OCI-LY3 (cell line): Measurements from ENCODE around the gene ERGIC1.

Experiments used
- H2AFZ ChIP-seq: fragments of 200-600, 300-600 bp; shearing (Covaris generic); 2 replicates; pipeline ENCODE4 v1.6.0; 2014; ENCODE audit warnings: antibody characterized with exemption, low read depth, low read length
- H3K27ac ChIP-seq: fragments of 200-600, 300-600 bp; sonication (generic); 2 replicates; pipeline ENCODE4 v1.5.1; 2014; ENCODE audit warnings: mild to moderate bottlenecking, low read length, moderate library complexity, mixed read lengths
- H3K27me3 ChIP-seq: fragments of 200-600, 300-600 bp; sonication (generic); 2 replicates; pipeline ENCODE4 v1.6.1; 2014; ENCODE audit warnings: low read depth, low read length, mixed read lengths
- H3K36me3 ChIP-seq: fragments of 200-600, 300-600 bp; sonication (generic); replicated peaks from 2 replicates; pipeline ENCODE3; 2014; ENCODE audit warnings: low read depth, low read length, mixed read lengths
- H3K4me1 ChIP-seq: fragments of 300-600, 200-600 bp; sonication (generic); 2 replicates; pipeline ENCODE4 v1.6.1; 2014; ENCODE audit warnings: low read length, mixed read lengths
- H3K4me2 ChIP-seq: fragments of 200-600, 300-600 bp; sonication (generic); 2 replicates; pipeline ENCODE4 v1.6.1; 2014; ENCODE audit warnings: low read length, mixed read lengths
- H3K4me3 ChIP-seq: fragments of 300-600, 200-600 bp; sonication (generic); 2 replicates; pipeline ENCODE4 v1.5.1; 2014; ENCODE audit warnings: antibody characterized with exemption, mild to moderate bottlenecking, low read length, moderate library complexity
- H3K79me2 ChIP-seq: fragments of 300-600, 200-600 bp; shearing (Covaris generic); 2 replicates; pipeline ENCODE4 v1.6.1; 2014; ENCODE audit warnings: mild to moderate bottlenecking, low read length, mixed read lengths
- H3K9ac ChIP-seq: fragments of 300-600, 200-600 bp; shearing (Covaris generic); 2 replicates; pipeline ENCODE4 v1.6.0; 2014; ENCODE audit warnings: mild to moderate bottlenecking, low read length, moderate library complexity
- H3K9me3 ChIP-seq: fragments of 200-600, 300-600 bp; shearing (Covaris generic); 2 replicates; pipeline ENCODE4 v1.6.1; 2014; ENCODE audit warnings: low read length, mixed read lengths; ENCODE audit not compliant: insufficient read depth
- H4K20me1 ChIP-seq: fragments of 200-600, 300-600 bp; sonication (generic); 2 replicates; pipeline ENCODE4 v1.6.1; 2016; ENCODE audit warnings: low read length, mixed read lengths; ENCODE audit not compliant: insufficient read depth
- CTCF ChIP-seq: fragments of 200-600, 300-600 bp; sonication (generic); IDR thresholded peaks from 2 replicates; pipeline ENCODE4 v1.5.1; 2014; ENCODE audit warnings: antibody characterized with exemption, low read length, low read depth
- EZH2phosphoT487 ChIP-seq: fragments of 200-600 bp; shearing (Covaris generic); IDR thresholded peaks from 2 replicates; pipeline ENCODE4 v1.6.1; 2018; ENCODE audit warnings: antibody characterized with exemption, mixed run types, low read depth

The ERGIC1 gene

GRCh38 chr5:172873513-172873912 is 39.5 kb downstream of the ERGIC1 start:
- H3K4me3 ChIP-seq = no peak overlapping the region
- no peak overlapping the region for H2AFZ ChIP-seq
- no peak overlapping the region for H3K9ac ChIP-seq
- no peaks in the 10 kb centered on the region for H3K4me1 ChIP-seq
- H3K27me3 ChIP-seq = no peaks in the 10 kb centered on the region
- TF ChIP-seq EZH2phosphoT487 = no peak
- TF ChIP-seq CTCF = no peak
- no peaks in the 10 kb centered on the region for H3K36me3 ChIP-seq
- no peak overlapping the region for H3K4me2 ChIP-seq
- no peak overlapping the region for H3K27ac ChIP-seq
- no peaks in the 10 kb centered on the region for H3K9me3 ChIP-seq
- no peaks in the 10 kb centered on the region for H3K79me2 ChIP-seq
- H4K20me1 ChIP-seq = peaks cover 15% of the 10 kb centered on the region

- no peaks in the 10 kb centered on the region for H3K79me2 ChIP-seq
- no peak overlapping the region for H3K4me3 ChIP-seq
- H3K4me1 ChIP-seq = no peaks in the 10 kb centered on the region
- H3K36me3 ChIP-seq = no peaks in the 10 kb centered on the region
- no peaks in the 10 kb centered on the region for H3K27me3 ChIP-seq
- H2AFZ ChIP-seq = no peak overlapping the region
- no peak overlapping the region for H3K9ac ChIP-seq
- TF ChIP-seq EZH2phosphoT487 (no peak), CTCF (no peak)
- H3K27ac ChIP-seq = no peak overlapping the region
- H3K4me2 ChIP-seq = no peak overlapping the region
- peaks cover 11% of the 10 kb centered on the region; the same call in 1 of the 2 replicates for H4K20me1 ChIP-seq
- H3K9me3 ChIP-seq = no peaks in the 10 kb centered on the region
Measured at GRCh38 chr5:172874647-172875504, 40.8 kb downstream of the ERGIC1 start.

GRCh38 chr5:172875505-172876279 is 41.6 kb downstream of the ERGIC1 start:
- H3K4me3 ChIP-seq = no peak overlapping the region
- no peaks in the 10 kb centered on the region for H3K27me3 ChIP-seq
- no peaks in the 10 kb centered on the region for H3K36me3 ChIP-seq
- no peak overlapping the region for H3K9ac ChIP-seq
- H3K9me3 ChIP-seq = no peaks in the 10 kb centered on the region
- H4K20me1 ChIP-seq = peaks cover 11% of the 10 kb centered on the region; the same call in 1 of the 2 replicates
- no peak overlapping the region for H3K4me2 ChIP-seq
- no peaks in the 10 kb centered on the region for H3K79me2 ChIP-seq
- no peaks in the 10 kb centered on the region for H3K4me1 ChIP-seq
- TF ChIP-seq CTCF (no peak), EZH2phosphoT487 (no peak)
- H2AFZ ChIP-seq = no peak overlapping the region
- no peak overlapping the region for H3K27ac ChIP-seq

GRCh38 chr5:172876578-172876977 is 42.5 kb downstream of the ERGIC1 start:
- Histone ChIP-seq H2AFZ (no peak overlapping the region), H4K20me1 (peaks cover 11% of the 10 kb centered on the region; the same call in 1 of the 2 replicates), H3K9me3 (no peaks in the 10 kb centered on the region), H3K27ac (no peak overlapping the region), H3K4me1 (peaks cover 2% of the 10 kb centered on the region; the same call in 1 of the 2 replicates), H3K27me3 (no peaks in the 10 kb centered on the region), H3K4me2 (no peak overlapping the region), H3K4me3 (no peak overlapping the region), H3K36me3 (no peaks in the 10 kb centered on the region), H3K79me2 (no peaks in the 10 kb centered on the region), H3K9ac (no peak overlapping the region)
- no peak for TF ChIP-seq CTCF
